C4-2B (cell line): ENCODE data around the gene RYR3.

Experiments
- H3K27ac ChIP-seq: fragments of 450-650 bp; 2 replicates; pipeline ENCODE4 v1.5.1; 2017
- CTCF ChIP-seq: fragments of 450-650 bp; conservative IDR thresholded peaks from 2 replicates; pipeline ENCODE4 v1.5.1; 2017; ENCODE audit warnings: mild to moderate bottlenecking
- ZFX ChIP-seq: fragments of 450-650 bp; IDR thresholded peaks from 2 replicates; pipeline ENCODE4 v1.6.1; 2017

Gene RYR3

DNA sequence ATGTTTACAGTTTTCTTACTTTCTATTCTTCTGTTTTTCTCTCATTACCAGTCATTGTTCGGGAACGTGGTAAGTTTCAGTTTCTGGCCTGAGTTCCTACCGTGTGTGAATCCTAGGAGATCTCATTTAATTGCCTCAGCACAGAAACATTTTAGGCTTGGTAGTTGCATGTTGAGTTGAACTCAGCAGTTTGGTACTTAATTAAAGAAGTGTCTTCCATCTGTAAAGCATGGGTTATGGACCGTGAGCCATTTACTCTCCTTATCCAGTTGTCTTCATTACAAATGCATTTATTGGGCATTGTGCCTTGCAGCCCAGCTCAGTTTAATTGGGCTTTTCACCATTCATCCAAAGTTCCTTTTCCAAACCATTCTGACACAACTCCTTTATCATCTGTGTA, 515.4 kb downstream of the RYR3 start:
- TF ChIP-seq ZFX (no peak), CTCF (no peak)
- H3K27ac ChIP-seq: no peak overlapping the region

DNA sequence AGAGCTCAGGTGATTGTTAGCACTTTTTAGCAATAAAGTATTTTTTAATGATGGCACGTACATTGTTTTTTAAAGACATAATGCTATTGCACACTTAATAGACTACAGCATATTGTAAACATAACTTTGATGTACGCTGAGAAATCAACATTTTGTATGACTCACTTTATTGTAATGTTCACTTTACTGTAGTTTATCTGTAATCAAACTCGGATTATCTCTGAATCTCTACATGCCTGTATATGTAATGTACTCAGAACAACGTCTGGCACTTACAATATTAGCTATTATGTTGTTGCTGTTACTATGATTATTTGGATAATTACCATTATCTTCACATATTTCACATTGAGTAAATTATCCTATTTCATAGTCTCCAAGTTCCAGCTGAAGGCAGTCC, 519.6 kb downstream of the RYR3 start:
- TF ChIP-seq ZFX: no peak
- TF ChIP-seq CTCF: no peak
- H3K27ac ChIP-seq: no peak overlapping the region

- TF ChIP-seq CTCF (no peak), ZFX (no peak)
- no peak overlapping the region for H3K27ac ChIP-seq
These were observed 520.9 kb downstream of the RYR3 start for GRCh38 chr15:33831646-33832045.

GRCh38 chr15:33834892-33835743, 524.4 kb downstream of the RYR3 start:
- no peak overlapping the region for H3K27ac ChIP-seq
- no peak for TF ChIP-seq ZFX
- TF ChIP-seq CTCF: no peak

DNA sequence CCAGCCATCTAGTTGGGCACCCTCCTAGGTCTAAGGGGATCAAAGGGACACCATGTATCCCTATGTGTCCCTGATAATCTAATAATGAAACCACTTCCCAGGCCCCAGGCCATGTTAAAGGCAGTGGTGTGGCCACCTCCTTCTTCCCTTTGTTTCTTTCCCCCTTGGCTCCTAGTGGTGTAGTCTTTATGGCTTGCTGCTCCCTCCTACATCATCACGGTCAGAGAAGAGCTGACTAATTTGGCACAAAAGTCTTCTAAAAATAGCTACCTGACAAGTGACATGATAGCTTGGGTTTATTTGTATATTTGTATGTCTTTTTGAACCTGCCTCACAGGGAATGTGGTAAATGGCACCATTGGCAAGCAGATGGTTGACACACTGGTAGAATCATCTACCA, 526.5 kb downstream of the RYR3 start:
- TF ChIP-seq ZFX (no peak), CTCF (no peak)
- no peak overlapping the region for H3K27ac ChIP-seq

DNA sequence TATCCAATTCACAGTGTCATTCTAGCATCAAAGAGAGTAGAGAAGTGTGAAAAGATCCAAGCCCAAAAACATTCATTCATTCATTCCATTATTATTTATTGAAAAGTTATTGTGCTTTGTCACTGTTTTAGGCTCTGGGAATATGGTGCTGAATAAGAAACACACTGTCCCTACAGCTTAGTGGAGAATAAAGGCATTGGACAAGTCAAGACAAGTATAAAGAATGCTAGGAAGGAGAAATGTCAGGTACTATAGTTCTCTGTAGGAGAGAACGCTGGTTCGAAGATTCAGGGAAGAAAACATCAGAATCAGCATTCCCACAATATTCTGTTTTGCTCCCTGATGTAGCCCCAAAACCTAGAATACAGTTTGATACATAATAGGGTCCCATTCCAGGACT, 528.8 kb downstream of the RYR3 start:
- no peak overlapping the region for H3K27ac ChIP-seq
- no peak for TF ChIP-seq ZFX
- TF ChIP-seq CTCF: no peak

- no peak overlapping the region for H3K27ac ChIP-seq
- TF ChIP-seq CTCF (no peak), ZFX (no peak)
These were observed 529.8 kb downstream of the RYR3 start for GRCh38 chr15:33840615-33841014.
